Measurements from ENCODE around the gene CSNK1E.
"Not testable (repeated sequence)": the region's sequence is repeated elsewhere in the genome, so short reads cannot be mapped to it uniquely, and the experiment has no call there.

DNA sequence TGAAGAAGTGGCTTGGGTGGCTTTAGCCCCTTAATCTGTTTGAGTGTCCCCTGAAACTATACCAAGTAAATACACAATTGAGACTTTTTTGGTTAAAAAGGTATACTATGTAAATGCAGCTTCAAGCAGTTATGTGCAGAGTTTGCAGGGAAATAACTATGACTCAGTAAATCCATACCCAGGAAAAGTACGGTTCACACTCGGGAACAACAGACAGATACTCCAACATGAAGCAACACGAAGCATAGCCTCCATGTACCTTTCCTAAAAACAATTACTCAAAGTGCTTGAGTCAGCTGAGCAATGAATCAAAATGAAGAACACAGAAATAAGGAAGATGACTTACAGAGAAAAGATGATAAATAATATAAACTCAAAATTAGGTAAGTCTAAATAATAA is 47.9 kb upstream of the CSNK1E start:
- TF ChIP-seq CTCF (IDR thresholded peaks at IDR 0.05); ZFX (IDR thresholded peaks at IDR 0.05; ENCODE audit: borderline replicate concordance): not testable (repeated sequence)
